SK-N-MC (cell line): ENCODE measurements around the gene CDCA7L.
"Not testable (repeated sequence)": the region's sequence is repeated elsewhere in the genome, so short reads cannot be mapped to it uniquely, and the experiment has no call there.

Experiments
- DNase-seq: peaks from one replicate; pipeline ENCODE4 v3.0.0-alpha.2; 2011; ENCODE audit warnings: low read depth, low spot score
- H3K27ac ChIP-seq: fragments of 200-600 bp; sonication (generic); 2 replicates; pipeline ENCODE4 v1.5.1; 2016; ENCODE audit warnings: mixed run types
- H3K36me3 ChIP-seq: fragments of 200-600 bp; sonication (generic); 2 replicates; pipeline ENCODE4 v1.6.1; 2017; ENCODE audit warnings: antibody characterized with exemption, low read length, mixed read lengths; ENCODE audit not compliant: insufficient read depth
- H3K4me3 ChIP-seq: fragments of 200-600 bp; sonication (generic); 2 replicates; pipeline ENCODE4 v1.5.1; 2016
- H3K9ac ChIP-seq: fragments of 200-600 bp; sonication (generic); 2 replicates; pipeline ENCODE4 v1.8.0; 2017; ENCODE audit warnings: mixed run types, mixed read lengths; ENCODE audit not compliant: insufficient read length
- H3K9me3 ChIP-seq: fragments of 200-600 bp; sonication (generic); 2 replicates; pipeline ENCODE4 v1.6.1; 2017; ENCODE audit warnings: low read depth, mild to moderate bottlenecking, antibody characterized with exemption, low read length, moderate library complexity, mixed read lengths
- EZH2 ChIP-seq: fragments of 200-600 bp; sonication (generic); IDR thresholded peaks from one replicate; pipeline ENCODE4 v1.6.1; 2017; ENCODE audit warnings: antibody characterized with exemption
- FOXP2 ChIP-seq: optimal IDR thresholded peaks from 2 replicates; pipeline ENCODE3; 2011; ENCODE audit warnings: mild to moderate bottlenecking, moderate library complexity; ENCODE audit not compliant: insufficient read depth; ENCODE audit errors: extremely low read length, control extremely low read depth
- POLR2AphosphoS5 ChIP-seq: IDR thresholded peaks from 2 replicates; pipeline ENCODE4 v1.6.1; 2012; ENCODE audit warnings: mild to moderate bottlenecking, low read depth, low read length, borderline replicate concordance

CDCA7L gene

DNA sequence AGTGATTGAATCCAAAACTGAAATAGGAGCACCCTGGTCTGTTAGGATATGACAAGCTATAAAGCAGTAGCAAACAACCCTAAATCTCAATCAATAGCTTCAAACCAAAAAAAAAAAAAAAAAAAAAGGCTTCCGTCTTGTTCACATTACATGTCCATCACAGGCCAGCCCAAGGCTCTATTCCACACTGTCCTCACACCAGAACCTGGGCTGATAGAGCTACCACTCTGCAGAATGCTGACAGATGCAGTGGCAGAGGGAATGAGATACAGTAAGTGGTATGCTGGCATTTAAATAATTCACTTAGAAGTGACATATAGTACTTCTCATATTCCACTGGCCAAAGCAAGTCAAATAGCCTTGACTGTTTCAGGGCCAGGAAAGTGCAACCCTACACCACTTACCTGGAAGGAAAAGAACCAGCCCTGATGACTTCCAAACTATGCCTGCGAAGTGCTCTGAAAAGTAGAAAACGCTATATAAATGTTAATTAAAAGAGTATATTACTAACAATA lies 5.8 kb downstream of the CDCA7L start:
- Histone ChIP-seq H3K4me3 (no peak overlapping the region), H3K36me3 (peaks cover 63% of the 10 kb centered on the region), H3K9ac (no peak overlapping the region)

DNA sequence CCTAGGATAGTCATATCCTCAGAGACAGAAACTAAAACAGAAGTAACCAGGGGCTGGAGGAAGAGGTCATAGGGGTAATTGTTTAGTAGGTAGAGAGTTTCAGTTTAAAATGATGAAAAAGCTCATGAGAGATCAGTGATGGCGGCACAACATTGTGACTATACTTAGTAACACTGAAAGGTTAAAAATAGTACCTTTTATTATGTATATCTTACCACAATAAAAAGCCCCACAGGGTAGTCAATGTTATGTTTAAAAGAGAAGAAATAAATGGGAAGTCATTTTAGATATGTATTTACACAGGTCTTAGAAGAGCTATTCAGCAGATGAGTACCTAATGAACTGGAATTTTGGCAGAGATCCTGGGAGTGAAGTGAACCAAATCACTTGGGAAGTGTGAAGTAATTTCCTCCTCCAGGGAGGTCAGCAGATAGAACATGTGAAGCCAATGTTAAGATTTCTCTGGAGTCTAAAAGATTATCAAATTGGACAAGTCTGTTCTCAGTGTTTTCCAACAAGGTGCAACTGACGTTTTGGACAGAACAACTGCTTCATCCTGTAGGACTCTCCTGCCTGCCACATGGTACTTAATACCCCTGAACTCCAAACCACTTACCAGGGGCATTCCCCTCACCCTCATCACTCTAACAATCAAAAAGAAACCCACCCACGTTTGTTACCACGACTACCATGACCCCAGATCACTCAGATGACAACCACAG lies 6.4 kb downstream of the CDCA7L start:
- TF ChIP-seq FOXP2, result no peak
- no peak for TF ChIP-seq EZH2
- TF ChIP-seq POLR2AphosphoS5, result no peak
- Histone ChIP-seq H3K4me3 (no peak overlapping the region), H3K36me3 (peaks cover 69% of the 10 kb centered on the region), H3K9ac (no peak overlapping the region), H3K9me3 (peaks cover 5% of the 10 kb centered on the region; the same call in 1 of the 2 replicates), H3K27ac (no peak overlapping the region)
- DNase-seq, result no peak

More for the DNA sequence above, 5.8 kb downstream of the CDCA7L start:
- H3K9me3 ChIP-seq, result peaks cover 5% of the 10 kb centered on the region; the same call in 1 of the 2 replicates
- TF ChIP-seq POLR2AphosphoS5, result no peak
- no peak for TF ChIP-seq EZH2
- TF ChIP-seq FOXP2, result no peak
- DNase-seq, result no peak
- H3K27ac ChIP-seq, result no peak overlapping the region

GRCh38 chr7:21938463-21938862 lies 7.2 kb downstream of the CDCA7L start:
- TF ChIP-seq POLR2AphosphoS5, result no peak
- no peak for TF ChIP-seq EZH2
- TF ChIP-seq FOXP2, result no peak
- peaks cover 5% of the 10 kb centered on the region; the same call in 1 of the 2 replicates for H3K9me3 ChIP-seq
- H3K9ac ChIP-seq, result no peak overlapping the region
- no peak overlapping the region for H3K27ac ChIP-seq
- H3K36me3 ChIP-seq, result peaks cover 74% of the 10 kb centered on the region
- no peak overlapping the region for H3K4me3 ChIP-seq
- DNase-seq, result no peak

- no peak for DNase-seq
- peaks cover 5% of the 10 kb centered on the region; the same call in 1 of the 2 replicates for H3K9me3 ChIP-seq
- no peak overlapping the region for H3K27ac ChIP-seq
- H3K36me3 ChIP-seq, result peaks cover 61% of the 10 kb centered on the region
- TF ChIP-seq EZH2 (no peak), FOXP2 (no peak), POLR2AphosphoS5 (no peak)
- H3K9ac ChIP-seq, result no peak overlapping the region
- H3K4me3 ChIP-seq, result no peak overlapping the region
These were observed 10.9 kb downstream of the CDCA7L start for GRCh38 chr7:21934808-21935207.

GRCh38 chr7:21933293-21933692 lies 12.4 kb downstream of the CDCA7L start:
- not testable (repeated sequence) for H3K27ac ChIP-seq, DNase-seq, H3K9me3 ChIP-seq, H3K9ac ChIP-seq, H3K4me3 ChIP-seq
- H3K36me3 ChIP-seq, result peaks cover 46% of the 10 kb centered on the region

- TF ChIP-seq POLR2AphosphoS5 (no peak), FOXP2 (no peak), EZH2 (no peak)
- Histone ChIP-seq H3K36me3 (peaks cover 11% of the 10 kb centered on the region; the same call in 1 of the 2 replicates), H3K4me3 (no peak overlapping the region), H3K9ac (no peak overlapping the region), H3K27ac (no peak overlapping the region), H3K9me3 (no peaks in the 10 kb centered on the region)
- no peak for DNase-seq
These were observed 18.0 kb downstream of the CDCA7L start for GRCh38 chr7:21927693-21928092.

- Histone ChIP-seq H3K27ac (no peak overlapping the region), H3K9ac (no peak overlapping the region), H3K36me3 (peaks cover 11% of the 10 kb centered on the region; the same call in 1 of the 2 replicates), H3K4me3 (no peak overlapping the region), H3K9me3 (no peaks in the 10 kb centered on the region)
- DNase-seq, result no peak
- TF ChIP-seq POLR2AphosphoS5 (no peak), FOXP2 (no peak), EZH2 (no peak)
These were observed 19.3 kb downstream of the CDCA7L start for GRCh38 chr7:21926448-21926847.

DNA sequence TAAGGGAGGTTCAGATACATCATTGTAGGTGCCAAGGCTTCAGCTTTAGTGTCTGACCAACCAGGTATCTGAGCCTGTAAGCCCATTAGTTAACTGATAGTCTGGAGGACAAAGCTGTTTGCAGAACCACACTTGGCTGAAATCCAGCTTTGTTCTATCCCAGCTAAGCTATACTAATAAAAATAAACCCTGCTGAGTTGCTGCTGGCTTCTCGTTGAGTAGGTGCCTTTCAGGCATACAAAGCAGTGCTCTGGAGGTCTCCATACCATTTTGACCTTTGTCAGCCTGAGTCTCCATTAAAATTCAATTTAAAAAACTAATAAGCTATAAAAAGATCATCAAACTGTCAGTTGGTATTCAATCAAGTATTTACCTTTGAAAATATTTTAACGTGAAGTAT lies 22.0 kb downstream of the CDCA7L start:
- no peak for DNase-seq
- no peaks in the 10 kb centered on the region for H3K9me3 ChIP-seq

GRCh38 chr7:21922605-21923004 lies 23.1 kb downstream of the CDCA7L start:
- no peaks in the 10 kb centered on the region for H3K9me3 ChIP-seq
- no peak for TF ChIP-seq EZH2
- peaks cover 8% of the 10 kb centered on the region; the same call in 1 of the 2 replicates for H3K36me3 ChIP-seq
- no peak overlapping the region for H3K9ac ChIP-seq
- H3K4me3 ChIP-seq, result no peak overlapping the region
- no peak overlapping the region for H3K27ac ChIP-seq
- DNase-seq, result no peak

More for the DNA sequence above, 22.0 kb downstream of the CDCA7L start:
- Histone ChIP-seq H3K9ac (no peak overlapping the region), H3K4me3 (no peak overlapping the region), H3K36me3 (peaks cover 11% of the 10 kb centered on the region; the same call in 1 of the 2 replicates), H3K27ac (no peak overlapping the region)
- TF ChIP-seq FOXP2 (no peak), EZH2 (no peak), POLR2AphosphoS5 (no peak)
